Measurements from ENCODE around the gene UNC5CL.

UNC5CL gene, protein sequence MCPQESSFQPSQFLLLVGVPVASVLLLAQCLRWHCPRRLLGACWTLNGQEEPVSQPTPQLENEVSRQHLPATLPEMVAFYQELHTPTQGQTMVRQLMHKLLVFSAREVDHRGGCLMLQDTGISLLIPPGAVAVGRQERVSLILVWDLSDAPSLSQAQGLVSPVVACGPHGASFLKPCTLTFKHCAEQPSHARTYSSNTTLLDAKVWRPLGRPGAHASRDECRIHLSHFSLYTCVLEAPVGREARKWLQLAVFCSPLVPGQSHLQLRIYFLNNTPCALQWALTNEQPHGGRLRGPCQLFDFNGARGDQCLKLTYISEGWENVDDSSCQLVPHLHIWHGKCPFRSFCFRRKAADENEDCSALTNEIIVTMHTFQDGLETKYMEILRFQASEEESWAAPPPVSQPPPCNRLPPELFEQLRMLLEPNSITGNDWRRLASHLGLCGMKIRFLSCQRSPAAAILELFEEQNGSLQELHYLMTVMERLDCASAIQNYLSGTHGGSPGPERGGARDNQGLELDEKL

DNA sequence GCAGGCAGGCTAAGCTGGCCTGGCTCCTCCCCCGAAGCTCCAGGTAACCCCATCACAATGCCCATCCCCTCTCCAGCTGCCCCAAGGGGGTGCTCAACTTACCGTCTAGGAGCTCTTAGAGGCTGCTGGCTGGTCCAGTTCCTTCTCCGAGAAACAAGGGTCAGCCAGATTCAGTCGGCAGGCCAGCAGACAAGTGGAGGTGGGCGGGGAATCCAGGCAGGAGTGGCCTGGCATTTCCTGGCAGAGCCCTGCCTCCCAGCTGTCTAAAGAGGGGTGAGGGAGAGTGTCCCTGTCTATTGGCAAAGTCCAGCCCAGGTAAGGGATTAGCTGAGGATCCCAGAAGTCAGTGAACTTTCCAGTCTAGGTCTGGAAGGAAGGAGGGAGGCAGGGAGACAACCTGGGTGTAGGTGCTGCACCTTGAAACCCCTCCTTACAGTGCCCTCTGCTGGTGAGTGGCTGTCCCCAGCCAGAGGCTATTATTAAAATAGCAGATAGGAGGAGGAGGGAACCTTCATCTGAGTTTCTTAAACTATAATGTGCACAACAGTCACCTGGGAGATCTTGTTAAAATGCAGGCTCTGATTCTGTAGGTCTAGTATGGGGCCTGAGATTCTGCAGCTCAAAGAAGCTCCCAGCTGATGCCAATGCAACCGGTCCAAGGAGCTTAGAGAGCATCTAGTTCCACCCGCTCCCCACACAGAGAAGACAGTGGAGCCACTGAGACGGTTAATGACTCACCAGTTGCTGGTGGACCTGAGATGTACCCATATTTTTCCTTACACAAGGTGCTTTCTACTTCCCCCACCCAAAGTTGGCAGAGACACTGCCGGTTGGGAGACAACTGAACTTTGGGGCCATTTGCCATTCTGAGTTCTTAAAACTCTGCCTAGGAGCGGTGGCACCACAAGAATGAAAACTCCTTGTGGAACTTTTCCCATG is at the start of gene UNC5CL:
TSS of gene UNC5CL (minus strand) at position 162 of the 939 bp plus-strand sequence. CDS start 4,147 bp downstream, outside the sequence.
- in situ Hi-C loops (cut with HindIII; ENCODE audit: low pct_unique_long_range_greater_than_20kb, low sequenced_read_pairs), result no loop called here
- peak; percentile 53 to 69 for DNase-seq (ENCODE audit: low read depth in 1 of 2, low spot score in 1 of 2)
- TF ChIP-seq JUND (IDR thresholded peaks at IDR 0.05; ENCODE audit: low read depth), result no peak

DNA sequence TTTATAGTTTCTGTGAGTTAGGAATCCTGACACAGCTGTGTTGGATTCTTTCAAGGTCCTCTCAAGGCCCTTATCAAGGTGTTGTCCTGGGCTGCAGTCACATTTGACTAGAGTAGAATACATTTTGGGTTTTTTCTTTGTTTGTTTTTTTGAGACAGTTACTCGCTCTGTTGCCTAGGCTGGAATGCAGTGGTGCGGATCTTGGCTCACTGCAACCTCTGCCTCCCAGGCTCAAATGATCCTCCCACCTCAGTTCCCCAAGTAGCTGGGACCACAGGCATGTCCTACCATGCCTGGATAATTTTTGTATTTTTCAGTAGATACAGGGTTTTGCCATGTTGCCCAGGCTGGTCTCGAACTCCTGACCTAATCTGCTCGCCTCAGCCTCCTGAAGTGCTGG is 49.4 kb upstream of the UNC5CL start:
- in situ Hi-C loops (cut with HindIII; ENCODE audit: low pct_unique_long_range_greater_than_20kb, low sequenced_read_pairs), result no loop called here
- DNase-seq (ENCODE audit: low read depth in 1 of 2, low spot score in 1 of 2), result no peak

DNA sequence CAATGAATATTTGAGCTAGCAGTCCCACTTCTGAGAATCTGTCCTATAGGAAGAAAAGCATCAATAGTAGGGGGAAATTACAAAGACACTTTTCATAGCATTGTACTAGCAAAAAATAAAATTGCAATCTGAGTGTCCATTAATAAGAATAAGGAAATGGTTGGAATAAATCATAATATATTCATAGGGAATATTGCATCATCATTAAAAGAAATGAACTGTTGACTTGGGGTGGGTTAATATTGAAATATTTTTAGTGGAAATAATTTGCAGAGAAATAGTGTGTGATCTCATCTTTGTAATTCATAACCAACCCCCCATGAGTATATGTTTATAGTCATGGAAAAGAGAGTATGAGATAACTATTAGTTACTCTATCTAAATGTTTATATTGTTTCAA is 46.2 kb upstream of the UNC5CL start:
- no peak for DNase-seq (ENCODE audit: low read depth in 1 of 2, low spot score in 1 of 2)
- no peak for TF ChIP-seq JUND (IDR thresholded peaks at IDR 0.05; ENCODE audit: low read depth)
- in situ Hi-C loops (cut with HindIII; ENCODE audit: low pct_unique_long_range_greater_than_20kb, low sequenced_read_pairs), result no loop called here

More for the DNA sequence above, 49.4 kb upstream of the UNC5CL start:
- no peak for TF ChIP-seq JUND (IDR thresholded peaks at IDR 0.05; ENCODE audit: low read depth)

DNA sequence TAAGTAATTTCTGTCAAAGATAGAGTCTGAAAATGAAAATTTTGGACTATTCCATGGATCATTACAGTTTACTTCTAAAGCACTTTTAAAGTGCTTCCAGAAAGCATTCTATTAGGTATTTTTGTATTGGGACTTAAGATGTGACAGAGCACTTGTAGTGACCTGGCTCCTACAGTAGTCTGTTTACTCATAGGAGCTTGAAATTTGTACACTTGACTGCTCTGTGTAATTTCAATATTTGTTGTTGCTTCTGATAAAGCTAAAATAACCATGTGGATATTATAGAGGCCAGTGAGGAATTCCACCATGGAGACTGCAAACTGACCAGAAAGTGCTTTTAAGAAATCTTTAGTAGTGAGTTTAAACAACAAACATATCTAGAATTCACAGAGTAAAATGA is 44.1 kb upstream of the UNC5CL start:
- TF ChIP-seq JUND (IDR thresholded peaks at IDR 0.05; ENCODE audit: low read depth), result no peak
- in situ Hi-C loops (cut with HindIII; ENCODE audit: low pct_unique_long_range_greater_than_20kb, low sequenced_read_pairs), result no loop called here
- DNase-seq (ENCODE audit: low read depth in 1 of 2, low spot score in 1 of 2), result peak in 1 of 2 experiments; percentile 20

DNA sequence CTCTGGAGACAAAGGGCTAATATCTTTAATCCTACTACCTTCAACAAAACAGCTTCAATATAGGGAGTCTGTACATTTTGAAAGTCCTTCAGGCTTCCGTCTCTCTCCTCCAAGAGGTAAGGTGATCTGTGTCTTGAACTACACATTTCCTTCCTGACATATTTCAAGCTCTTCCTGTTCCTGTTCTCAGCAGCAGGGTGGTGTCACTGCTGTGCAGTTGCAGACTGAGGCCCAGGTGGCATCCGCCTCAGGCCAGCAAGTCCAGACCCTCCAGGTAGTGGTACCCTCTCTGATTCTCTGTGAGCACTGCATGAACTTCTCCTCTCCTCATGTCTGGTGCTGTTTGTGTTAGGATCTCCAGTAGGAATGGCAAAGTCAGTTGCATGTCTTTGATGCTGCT is 41.6 kb upstream of the UNC5CL start:
- in situ Hi-C loops (cut with HindIII; ENCODE audit: low pct_unique_long_range_greater_than_20kb, low sequenced_read_pairs), result no loop called here
- DNase-seq (ENCODE audit: low read depth in 1 of 2, low spot score in 1 of 2), result no peak
- no peak for TF ChIP-seq JUND (IDR thresholded peaks at IDR 0.05; ENCODE audit: low read depth)

DNA sequence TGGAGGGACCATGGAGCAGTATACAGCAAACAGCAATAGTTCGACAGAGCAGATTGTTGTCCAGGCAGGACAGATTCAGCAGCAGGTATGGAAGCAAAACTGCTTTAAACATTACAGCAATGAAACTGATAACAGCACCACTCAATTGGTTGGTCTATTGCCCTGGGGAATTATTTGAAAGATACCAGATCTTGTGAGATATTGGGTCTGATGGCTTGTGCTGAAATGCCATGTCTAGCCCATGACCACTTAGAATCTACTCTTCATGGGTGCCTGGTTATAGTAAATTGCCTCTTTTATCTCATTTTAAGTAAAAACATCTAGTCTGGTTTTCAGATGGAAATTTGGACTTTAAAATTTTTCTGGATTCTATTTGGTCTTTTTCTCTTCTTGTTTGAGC is 40.1 kb upstream of the UNC5CL start:
- no peak for DNase-seq (ENCODE audit: low read depth in 1 of 2, low spot score in 1 of 2)
- in situ Hi-C loops (cut with HindIII; ENCODE audit: low pct_unique_long_range_greater_than_20kb, low sequenced_read_pairs), result no loop called here
- TF ChIP-seq JUND (IDR thresholded peaks at IDR 0.05; ENCODE audit: low read depth), result no peak

DNA sequence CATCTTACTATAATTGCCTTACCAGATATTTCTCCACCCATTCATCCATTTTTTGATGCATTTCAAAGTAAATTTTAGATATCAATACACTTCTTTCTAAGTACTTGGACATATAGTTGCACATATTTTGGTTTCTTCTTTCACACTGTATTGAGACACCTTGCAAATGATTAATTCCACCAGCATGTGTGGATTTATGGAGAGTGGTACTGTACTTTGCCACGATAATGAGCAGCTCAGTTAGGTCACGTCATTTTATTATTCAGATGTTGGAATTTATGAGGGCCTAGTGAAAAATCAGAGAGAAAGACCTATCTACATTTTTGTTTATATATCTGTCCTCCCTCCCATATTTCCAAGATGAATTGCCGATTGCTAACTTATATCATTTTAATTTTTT is 39.1 kb upstream of the UNC5CL start:
- in situ Hi-C loops (cut with HindIII; ENCODE audit: low pct_unique_long_range_greater_than_20kb, low sequenced_read_pairs), result no loop called here

DNA sequence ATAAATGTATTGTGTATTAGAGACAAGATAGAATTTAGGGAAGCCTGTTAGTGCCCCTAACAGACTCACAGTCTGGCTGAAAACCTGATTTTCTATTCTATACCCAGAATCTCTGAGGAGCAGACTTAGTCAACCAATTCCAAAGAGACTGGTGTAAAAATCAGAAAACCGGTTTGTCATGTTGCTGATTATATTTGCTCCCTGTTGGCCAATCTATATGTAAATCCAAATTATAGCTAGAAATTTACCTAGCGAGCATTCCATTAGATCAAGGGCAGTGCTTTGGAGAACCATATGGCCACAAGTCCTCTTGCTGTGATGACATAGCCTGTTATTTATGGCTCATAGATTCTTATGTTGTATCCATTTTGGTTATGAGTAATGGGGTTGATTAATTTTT is 38.5 kb upstream of the UNC5CL start:
- in situ Hi-C loops (cut with HindIII; ENCODE audit: low pct_unique_long_range_greater_than_20kb, low sequenced_read_pairs), result no loop called here
- TF ChIP-seq JUND (IDR thresholded peaks at IDR 0.05; ENCODE audit: low read depth), result no peak
- DNase-seq (ENCODE audit: low read depth in 1 of 2, low spot score in 1 of 2), result peak in 1 of 2 experiments; percentile 33

More for the DNA sequence above, 39.1 kb upstream of the UNC5CL start:
- no peak for DNase-seq (ENCODE audit: low read depth in 1 of 2, low spot score in 1 of 2)
- TF ChIP-seq JUND (IDR thresholded peaks at IDR 0.05; ENCODE audit: low read depth), result no peak

DNA sequence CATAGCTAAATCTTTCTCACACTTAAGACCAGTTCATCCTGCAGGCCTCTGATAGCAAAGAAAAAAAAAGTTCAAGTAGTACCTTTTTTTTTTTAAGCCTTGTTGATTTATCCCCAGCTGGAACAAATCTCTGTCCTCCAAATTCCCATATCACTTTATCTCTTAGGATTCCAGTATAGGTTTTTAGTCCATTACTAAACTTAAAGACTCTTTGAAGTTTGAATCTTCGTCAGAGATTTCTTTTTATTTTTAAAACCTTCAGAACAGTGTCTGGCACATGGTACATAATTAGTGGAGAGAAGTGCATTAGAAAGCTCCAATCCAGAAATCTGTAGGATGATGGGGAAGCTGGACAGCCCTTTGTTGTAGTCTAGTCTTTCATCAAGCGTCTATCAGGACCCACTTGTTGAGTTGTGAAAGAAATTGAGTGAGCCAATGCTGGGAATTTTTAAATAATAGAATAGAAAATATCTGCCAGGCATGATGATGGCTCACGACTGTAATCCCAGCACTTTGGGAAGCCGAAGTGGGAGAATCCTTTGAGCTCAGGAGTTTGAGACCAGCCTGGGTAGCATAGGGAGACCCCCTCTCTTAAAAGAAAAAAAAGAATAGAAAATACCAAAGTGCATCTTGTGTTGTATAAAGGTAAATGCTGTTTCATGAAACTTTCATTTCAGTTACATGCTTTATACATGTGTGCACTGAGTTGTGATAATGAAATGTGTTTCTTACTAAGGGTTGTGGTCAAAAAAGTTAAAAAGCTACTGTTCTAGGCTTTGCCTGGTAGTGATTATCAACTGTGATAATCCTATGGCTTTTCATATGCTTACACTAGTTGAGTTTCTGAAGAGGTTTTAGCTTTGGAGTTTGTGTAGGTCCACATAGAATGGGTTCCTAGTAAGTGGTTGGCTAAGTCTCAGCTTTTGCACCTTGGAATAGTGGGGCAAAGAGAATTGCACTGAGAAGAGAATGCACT is 36.9 kb upstream of the UNC5CL start:
- in situ Hi-C loops (cut with HindIII; ENCODE audit: low pct_unique_long_range_greater_than_20kb, low sequenced_read_pairs), result no loop called here
- TF ChIP-seq JUND (IDR thresholded peaks at IDR 0.05; ENCODE audit: low read depth), result no peak

DNA sequence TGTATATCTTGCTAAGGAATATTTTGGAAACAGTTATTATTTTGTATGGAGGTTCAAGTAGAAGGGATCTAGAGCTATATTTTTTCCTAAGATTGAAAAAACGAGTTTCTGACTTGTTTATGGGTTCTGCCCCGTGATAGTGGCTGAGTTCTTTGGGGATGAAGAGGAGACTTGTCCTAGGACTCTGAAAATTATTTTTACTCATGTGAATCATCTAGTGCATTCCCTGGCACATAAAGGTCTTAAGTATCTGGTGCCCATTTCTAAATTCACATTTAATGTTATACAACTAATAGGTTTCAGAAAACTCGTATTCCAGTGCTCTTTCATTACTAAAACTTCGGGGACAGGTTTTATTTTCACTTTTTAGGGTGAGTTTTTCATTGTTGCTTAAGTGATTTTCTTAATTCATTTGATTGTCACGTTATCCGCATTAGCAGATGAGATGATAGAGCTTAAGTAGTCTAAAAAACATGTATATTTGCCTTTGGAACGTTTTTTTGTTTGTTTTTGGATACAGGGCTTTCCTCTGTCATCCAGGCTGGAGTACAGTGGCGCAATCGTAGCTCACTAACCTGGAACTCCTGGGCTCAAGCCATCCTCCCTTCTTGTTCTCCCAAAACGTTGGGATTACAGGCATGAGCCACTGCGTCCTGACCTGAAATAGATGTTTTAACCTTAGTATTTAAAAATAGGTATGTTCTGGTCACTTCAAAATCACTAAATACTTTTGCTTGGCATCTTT is 35.8 kb upstream of the UNC5CL start:
- peak in 1 of 2 experiments; percentile 30 for DNase-seq (ENCODE audit: low read depth in 1 of 2, low spot score in 1 of 2)
- no peak for TF ChIP-seq JUND (IDR thresholded peaks at IDR 0.05; ENCODE audit: low read depth)
- in situ Hi-C loops (cut with HindIII; ENCODE audit: low pct_unique_long_range_greater_than_20kb, low sequenced_read_pairs), result no loop called here

More for the DNA sequence above, 36.9 kb upstream of the UNC5CL start:
- DNase-seq (ENCODE audit: low read depth in 1 of 2, low spot score in 1 of 2), result no peak
